Ectodermal cell (in vitro differentiated cells): ENCODE data around the gene FPR1. TPM values are rescaled to one million over a fixed set of nuclear protein-coding genes. Genes with fewer than 3 reads are reported as not detected.

Source experiments
- H3K27ac ChIP-seq: 2 replicates; pipeline ENCODE4 v1.7.0; 2013; ENCODE audit warnings: mild to moderate bottlenecking, low read depth, low read length; ENCODE audit not compliant: insufficient read depth, poor library complexity, severe bottlenecking
- H3K27me3 ChIP-seq: 2 replicates; pipeline ENCODE4 v1.7.0; 2013; ENCODE audit warnings: mild to moderate bottlenecking, low read length; ENCODE audit not compliant: insufficient read depth, control insufficient read depth, poor library complexity, severe bottlenecking
- H3K36me3 ChIP-seq: one replicate; pipeline ENCODE4 v1.7.0; 2013; ENCODE audit warnings: low read length; ENCODE audit not compliant: control insufficient read depth, insufficient read depth
- H3K4me1 ChIP-seq: one replicate; pipeline ENCODE4 v1.7.0; 2013; ENCODE audit warnings: low read length; ENCODE audit not compliant: control insufficient read depth, insufficient read depth
- H3K4me3 ChIP-seq: 2 replicates; pipeline ENCODE4 v1.7.0; 2013; ENCODE audit warnings: low read depth, low read length, control low read depth; ENCODE audit not compliant: insufficient read depth
- H3K9me3 ChIP-seq: 2 replicates; pipeline ENCODE4 v1.7.0; 2013; ENCODE audit warnings: mild to moderate bottlenecking, low read length, moderate library complexity; ENCODE audit not compliant: control insufficient read depth
- WGBS, 2 experiments: methylation state at CpG; one replicate each; pipeline ENCODE4 v1.1.7; 2013; ENCODE audit warnings: missing lambda C conversion rate in 2 of 2; 5-methylcytosine and 5-hydroxymethylcytosine counted together
- polyA plus RNA-seq, 4 experiments: library from polyadenylated mRNA; stranded (reverse); fragments of 50-300 nt; gene quantifications; one replicate each; pipeline ENCODE4 v1.2.3, GENCODE V29; 2013

FPR1 gene, protein sequence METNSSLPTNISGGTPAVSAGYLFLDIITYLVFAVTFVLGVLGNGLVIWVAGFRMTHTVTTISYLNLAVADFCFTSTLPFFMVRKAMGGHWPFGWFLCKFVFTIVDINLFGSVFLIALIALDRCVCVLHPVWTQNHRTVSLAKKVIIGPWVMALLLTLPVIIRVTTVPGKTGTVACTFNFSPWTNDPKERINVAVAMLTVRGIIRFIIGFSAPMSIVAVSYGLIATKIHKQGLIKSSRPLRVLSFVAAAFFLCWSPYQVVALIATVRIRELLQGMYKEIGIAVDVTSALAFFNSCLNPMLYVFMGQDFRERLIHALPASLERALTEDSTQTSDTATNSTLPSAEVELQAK
- polyA plus RNA-seq (2013, experiment 1 of 4): not detected
- polyA plus RNA-seq (2013, experiment 2 of 4): not detected
- not detected for polyA plus RNA-seq (2013, experiment 3 of 4)
- polyA plus RNA-seq (2013, experiment 4 of 4): not detected

DNA sequence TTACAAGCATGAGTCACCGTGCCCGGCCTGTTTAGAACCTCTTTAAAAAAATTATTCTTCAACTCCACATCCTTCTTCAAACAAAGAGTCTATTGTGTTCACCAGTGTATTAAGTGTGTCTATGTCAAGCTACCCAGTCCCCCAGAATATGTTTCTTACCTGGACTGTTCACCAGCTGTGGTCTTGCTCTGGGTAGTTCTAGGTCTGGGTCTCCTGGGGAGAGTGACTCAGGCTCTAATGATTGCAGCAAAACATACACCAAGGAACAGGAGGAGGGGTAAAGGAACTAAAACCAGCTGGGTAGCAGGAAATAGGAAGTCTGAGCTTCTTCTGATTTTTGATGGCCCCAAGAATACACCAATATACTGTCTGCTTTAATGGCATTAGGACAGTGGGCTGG, at the start of gene FPR1:
TSS of gene FPR1 (minus strand) at position 224 of the 400 bp plus-strand sequence. CDS start 4,884 bp downstream, outside the sequence.
- no peak within 1 kb of the TSS for H3K27ac ChIP-seq
- no peaks in the 10 kb centered on the region for H3K9me3 ChIP-seq
- H3K4me1 ChIP-seq: no peaks in the 10 kb centered on the region
- H3K4me3 ChIP-seq: no peak within 1 kb of the TSS
- no peaks in the 10 kb centered on the region for H3K27me3 ChIP-seq
- 91 to 97% methylated on average over 2 of the region's 2 CpGs for WGBS, 2 experiments
- no peaks in the 10 kb centered on the region for H3K36me3 ChIP-seq

DNA sequence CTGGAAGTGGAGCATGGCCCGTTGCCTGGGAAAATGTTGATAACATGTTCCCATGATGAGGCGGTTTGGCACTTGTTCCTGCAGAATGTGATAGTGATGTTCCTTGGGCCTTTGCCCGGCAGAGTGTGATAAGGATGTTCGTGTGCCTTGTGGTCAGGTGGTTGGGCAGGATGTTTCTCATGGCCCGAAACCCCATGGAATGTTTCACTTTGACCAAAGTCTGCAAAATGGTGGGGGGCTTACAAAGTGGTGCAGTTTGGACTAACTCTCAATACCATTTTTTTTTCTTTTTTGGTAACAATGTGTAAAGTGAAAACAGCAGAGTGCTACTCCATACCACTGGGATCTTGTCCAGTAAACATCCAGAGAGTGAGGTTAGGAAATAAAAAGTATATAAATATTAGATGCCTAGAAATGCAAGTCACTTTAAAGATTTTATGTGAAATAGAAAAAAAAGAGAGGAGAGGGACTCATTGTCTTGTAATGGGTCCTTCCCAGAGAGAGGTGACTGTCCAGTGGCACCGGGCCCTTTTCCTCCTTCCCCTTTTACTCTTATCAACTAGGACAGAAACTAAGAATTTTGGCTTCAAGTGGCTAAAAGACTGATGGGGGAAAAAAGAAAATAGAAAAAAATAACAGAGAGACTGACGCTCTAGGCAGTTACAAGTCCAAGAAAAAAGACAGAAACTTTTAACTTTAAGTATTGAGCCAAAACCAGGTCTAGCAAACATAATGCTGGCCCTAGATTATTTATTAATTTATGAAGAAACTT, 49.0 kb upstream of the FPR1 start:
- H3K27ac ChIP-seq: no peak overlapping the region
- 85 to 92% methylated on average over 6 of the region's 7 CpGs for WGBS, 2 experiments
- H3K9me3 ChIP-seq: peaks cover 3% of the 10 kb centered on the region
- H3K4me1 ChIP-seq: no peaks in the 10 kb centered on the region
- no peak overlapping the region for H3K4me3 ChIP-seq
- no peaks in the 10 kb centered on the region for H3K36me3 ChIP-seq
- no peaks in the 10 kb centered on the region for H3K27me3 ChIP-seq

DNA sequence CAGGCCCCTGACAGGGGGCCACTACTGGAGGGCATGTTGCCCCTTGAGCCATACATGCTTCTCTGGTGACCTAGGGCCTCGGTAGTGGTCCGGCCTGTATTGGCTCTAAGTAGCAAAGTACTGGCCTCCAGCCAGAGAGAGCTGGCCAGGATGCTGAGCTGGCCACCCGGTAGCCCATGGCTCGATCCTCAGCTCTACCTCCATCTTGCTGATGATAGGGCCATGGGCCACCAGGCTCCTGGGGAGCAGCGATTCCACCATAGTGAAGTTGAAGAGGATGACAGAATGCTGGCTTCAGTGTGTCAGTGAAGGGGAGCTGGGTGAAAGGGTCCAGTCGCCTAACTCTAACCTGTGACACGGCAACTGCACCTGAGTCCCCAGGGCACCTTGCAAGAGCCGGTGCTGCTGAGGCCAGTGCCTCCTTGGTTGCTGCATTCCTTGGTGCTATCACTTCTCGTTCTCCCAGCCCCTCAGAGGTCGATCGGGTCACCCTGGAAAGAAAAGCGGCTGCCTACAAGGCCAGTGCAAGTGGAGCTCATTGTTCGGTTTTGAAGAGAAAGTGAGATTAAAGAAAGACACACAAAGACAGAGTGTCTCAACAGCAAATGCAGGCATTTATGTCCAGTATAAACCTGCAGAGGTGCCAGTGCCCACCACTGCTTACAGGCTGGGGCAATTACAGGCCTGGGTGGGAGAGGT, 48.2 kb upstream of the FPR1 start:
- Histone ChIP-seq H3K4me3 (no peak overlapping the region), H3K36me3 (no peaks in the 10 kb centered on the region)
- WGBS, 2 experiments: 89 to 91% methylated on average over 13 of the region's 13 CpGs

GRCh38 chr19:51799034-51799773, 47.5 kb upstream of the FPR1 start:
- Histone ChIP-seq H3K27me3 (no peaks in the 10 kb centered on the region), H3K4me3 (no peak overlapping the region), H3K9me3 (peaks cover 6% of the 10 kb centered on the region), H3K36me3 (no peaks in the 10 kb centered on the region), H3K27ac (no peak overlapping the region), H3K4me1 (no peaks in the 10 kb centered on the region)
- WGBS, 2 experiments: 90 to 91% methylated on average over 20 of the region's 20 CpGs

More for the DNA sequence above, 48.2 kb upstream of the FPR1 start:
- H3K4me1 ChIP-seq: no peaks in the 10 kb centered on the region
- no peaks in the 10 kb centered on the region for H3K27me3 ChIP-seq
- H3K9me3 ChIP-seq: peaks cover 5% of the 10 kb centered on the region
- no peak overlapping the region for H3K27ac ChIP-seq

DNA sequence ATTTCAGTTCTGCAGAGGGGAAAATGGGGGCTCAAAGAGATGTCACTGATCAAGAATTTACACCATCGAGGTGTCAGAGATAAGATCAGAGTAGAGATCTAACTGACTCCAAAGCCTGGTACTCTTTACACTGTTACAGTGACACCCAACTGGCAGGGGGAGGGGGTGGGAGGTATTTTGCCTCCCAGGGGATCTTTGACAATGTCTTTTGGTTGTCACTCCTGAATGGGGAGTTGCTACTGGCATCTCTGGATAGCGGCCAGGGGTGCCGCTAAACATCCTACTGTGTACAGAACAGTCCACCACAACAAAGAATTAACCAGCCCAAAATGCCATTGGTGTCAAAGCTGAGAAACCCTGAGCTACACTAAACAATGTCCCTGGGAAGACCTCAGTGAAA, 46.4 kb upstream of the FPR1 start:
- 79 to 88% methylated on average over 3 of the region's 3 CpGs for WGBS, 2 experiments
- H3K4me1 ChIP-seq: no peaks in the 10 kb centered on the region
- H3K27ac ChIP-seq: no peak overlapping the region
- H3K9me3 ChIP-seq: peaks cover 6% of the 10 kb centered on the region
- H3K27me3 ChIP-seq: no peaks in the 10 kb centered on the region
- no peak overlapping the region for H3K4me3 ChIP-seq
- H3K36me3 ChIP-seq: no peaks in the 10 kb centered on the region

GRCh38 chr19:51797480-51797879, 45.8 kb upstream of the FPR1 start:
- Histone ChIP-seq H3K4me3 (no peak overlapping the region), H3K4me1 (no peaks in the 10 kb centered on the region), H3K27me3 (no peaks in the 10 kb centered on the region), H3K36me3 (no peaks in the 10 kb centered on the region), H3K9me3 (peaks cover 6% of the 10 kb centered on the region), H3K27ac (no peak overlapping the region)
- WGBS, 2 experiments: 72 to 92% methylated on average over 2 to 4 of the region's 5 CpGs

- 83 to 84% methylated on average over 8 of the region's 8 CpGs for WGBS, 2 experiments
- Histone ChIP-seq H3K27me3 (no peaks in the 10 kb centered on the region), H3K4me3 (no peak overlapping the region), H3K36me3 (no peaks in the 10 kb centered on the region), H3K27ac (no peak overlapping the region), H3K9me3 (peaks cover 6% of the 10 kb centered on the region), H3K4me1 (no peaks in the 10 kb centered on the region)
Observed at GRCh38 chr19:51796195-51796679, 44.6 kb upstream of the FPR1 start.

DNA sequence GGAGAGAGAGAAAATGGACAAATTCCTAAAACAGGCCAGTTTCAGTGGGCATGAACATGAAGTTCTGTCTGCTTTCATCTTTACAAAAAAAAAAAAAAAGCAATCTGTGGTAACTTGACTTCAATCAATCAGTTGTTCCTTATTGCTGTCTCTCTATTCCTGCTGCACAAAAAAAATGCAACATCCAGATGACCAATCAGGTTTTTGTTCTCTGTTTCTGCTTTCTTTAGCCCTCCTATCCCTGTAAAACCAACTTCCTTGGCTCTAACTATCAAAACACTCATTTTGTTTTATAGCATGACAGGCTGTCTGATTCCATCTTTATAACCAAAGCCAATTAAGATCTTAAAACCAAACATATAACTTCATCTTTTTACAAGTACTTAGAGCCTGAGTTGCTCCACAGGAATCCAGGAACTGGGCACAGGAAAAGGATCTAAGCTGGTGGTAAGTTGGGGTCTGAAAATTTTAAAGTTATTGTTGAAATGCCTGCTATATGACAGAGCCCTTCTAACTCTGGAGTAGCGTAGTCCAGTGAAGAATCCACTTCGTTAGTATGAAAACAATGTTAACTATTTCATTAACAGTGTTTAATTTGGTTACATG, 43.3 kb upstream of the FPR1 start, which contains the start of gene FPR3:
TSS of gene FPR3 (plus strand) at position 273 of the 606 bp plus-strand sequence. CDS start 28,592 bp downstream, outside the sequence.
- Histone ChIP-seq H3K27me3 (no peaks in the 10 kb centered on the region), H3K36me3 (no peaks in the 10 kb centered on the region), H3K4me1 (no peaks in the 10 kb centered on the region), H3K4me3 (no peak within 1 kb of the TSS), H3K9me3 (peaks cover 6% of the 10 kb centered on the region), H3K27ac (no peak within 1 kb of the TSS)
- 59% methylated on average over 2 of the region's 2 CpGs; no CpG with 5 or more reads in 1 of the 2 experiments for WGBS, 2 experiments

- peaks cover 6% of the 10 kb centered on the region for H3K9me3 ChIP-seq
- H3K4me3 ChIP-seq: no peak overlapping the region
- no peaks in the 10 kb centered on the region for H3K4me1 ChIP-seq
- H3K27me3 ChIP-seq: no peaks in the 10 kb centered on the region
- H3K36me3 ChIP-seq: no peaks in the 10 kb centered on the region
- no peak overlapping the region for H3K27ac ChIP-seq
- WGBS, 2 experiments: 72 to 85% methylated on average over 2 of the region's 2 CpGs
Observed at GRCh38 chr19:51793994-51794393, 42.3 kb upstream of the FPR1 start.
